Raji (cell line): ENCODE results near the gene PFKFB3.
A peak's percentile ranks its signal among the peaks of the same experiment; 100 is the strongest.

Experiments
- POLR2A ChIP-seq: IDR thresholded peaks from 2 replicates; pipeline ENCODE4 v1.6.1; 2011; ENCODE audit warnings: low read depth, low read length, control low read depth; ENCODE audit not compliant: insufficient read depth

Gene PFKFB3

DNA sequence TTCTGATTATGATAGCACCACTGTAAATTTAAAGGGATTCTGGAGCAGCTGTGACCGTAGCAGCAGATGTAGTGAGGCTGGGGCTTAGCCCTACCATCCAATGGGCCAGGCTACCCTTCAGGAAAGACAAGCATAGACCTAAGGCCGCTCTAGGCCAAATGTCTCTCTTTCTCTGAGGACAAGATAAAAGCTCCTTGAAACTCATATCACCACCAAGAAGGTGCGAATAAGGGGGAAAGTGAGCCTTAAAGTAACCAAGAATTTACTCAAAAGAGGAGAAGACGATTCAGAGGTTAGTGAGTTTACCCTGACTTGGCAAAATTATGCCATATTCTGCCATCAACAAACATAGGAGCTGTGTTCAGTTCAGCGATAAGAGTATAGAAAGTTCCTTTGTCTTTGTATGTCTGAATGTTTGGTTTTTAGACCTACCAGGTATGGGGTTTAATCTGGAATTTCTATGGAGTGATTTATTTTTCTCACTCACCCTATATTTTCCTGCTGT, 79.8 kb downstream of the PFKFB3 start:
- no peak for TF ChIP-seq POLR2A

DNA sequence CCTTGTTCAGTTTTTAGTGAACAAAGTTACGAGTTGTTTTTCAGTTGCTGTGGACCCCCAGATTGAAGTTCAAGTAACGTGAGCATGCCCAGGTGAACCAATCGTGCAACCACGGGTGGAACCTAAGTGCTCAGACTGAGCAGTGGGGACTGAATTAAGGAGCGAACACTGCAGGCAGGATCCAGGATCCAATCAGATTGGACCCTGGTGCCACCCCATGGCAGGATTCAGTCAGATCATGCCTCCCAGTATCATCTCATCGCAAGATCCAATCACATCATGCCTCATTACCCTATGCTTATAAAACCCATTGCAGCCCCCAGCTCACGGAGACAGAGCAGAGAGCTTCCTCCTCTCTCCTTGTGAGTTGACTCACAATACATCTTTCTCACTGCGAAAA, 80.9 kb downstream of the PFKFB3 start:
- no peak for TF ChIP-seq POLR2A

DNA sequence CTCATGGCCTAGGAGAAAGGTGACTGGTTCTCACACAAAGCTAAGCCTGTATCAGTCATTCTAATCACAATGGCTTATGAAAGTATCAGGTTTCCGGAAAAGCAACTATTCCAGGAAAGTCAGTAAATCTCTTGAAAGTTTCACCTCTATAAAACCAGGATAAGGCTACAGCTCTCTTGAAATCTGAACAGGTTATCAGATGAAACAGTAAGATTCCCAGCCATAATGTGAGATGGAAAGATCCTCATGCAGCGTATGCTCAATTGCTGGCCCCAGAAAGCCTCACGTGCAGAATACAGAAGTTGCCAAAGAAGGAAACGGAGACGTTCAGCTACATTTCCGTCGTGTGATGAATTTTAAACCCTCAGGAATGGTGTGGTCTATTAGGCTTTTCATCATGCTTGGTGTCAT, 90.0 kb downstream of the PFKFB3 start:
- TF ChIP-seq POLR2A: no peak

DNA sequence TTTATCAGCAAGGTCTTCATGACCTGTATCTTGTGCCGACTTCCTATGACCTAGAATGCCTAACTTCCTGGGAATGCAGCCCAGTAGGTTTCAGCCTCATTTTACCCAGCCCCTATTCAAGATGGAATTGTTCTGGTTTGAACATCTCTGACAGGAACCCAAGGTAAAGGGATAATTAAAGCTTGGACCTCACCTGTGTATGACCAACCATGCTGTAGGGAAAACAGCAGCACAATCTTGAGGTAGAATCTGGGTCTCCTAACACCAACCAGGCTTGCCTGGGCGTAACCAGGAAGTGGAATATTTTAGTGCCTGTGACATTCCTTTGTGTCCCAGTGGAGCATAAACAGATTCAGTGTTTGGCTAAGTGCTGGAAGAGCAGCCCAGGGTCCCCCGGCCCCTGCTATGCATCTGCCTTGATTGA, 94.1 kb downstream of the PFKFB3 start:
- TF ChIP-seq POLR2A: no peak

DNA sequence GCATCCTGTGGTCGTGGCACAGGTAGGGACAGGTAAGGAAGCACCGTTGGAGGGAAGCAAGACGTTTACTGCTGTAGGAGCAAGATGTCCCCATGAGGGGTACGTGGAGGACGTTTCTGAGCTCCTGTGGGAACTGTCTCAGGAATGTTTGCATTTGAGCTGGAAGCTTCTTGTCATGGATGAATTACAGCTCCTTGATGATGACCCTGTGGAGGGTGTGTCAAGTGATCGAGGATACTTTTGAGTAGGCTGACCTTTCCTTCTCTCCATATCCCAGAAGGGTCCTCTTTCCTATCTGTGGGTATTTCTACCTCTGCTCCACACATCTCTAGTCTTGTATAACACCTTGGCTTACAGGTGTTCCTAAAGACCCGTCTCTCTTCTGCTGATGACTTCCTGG, 94.8 kb downstream of the PFKFB3 start:
- no peak for TF ChIP-seq POLR2A

DNA sequence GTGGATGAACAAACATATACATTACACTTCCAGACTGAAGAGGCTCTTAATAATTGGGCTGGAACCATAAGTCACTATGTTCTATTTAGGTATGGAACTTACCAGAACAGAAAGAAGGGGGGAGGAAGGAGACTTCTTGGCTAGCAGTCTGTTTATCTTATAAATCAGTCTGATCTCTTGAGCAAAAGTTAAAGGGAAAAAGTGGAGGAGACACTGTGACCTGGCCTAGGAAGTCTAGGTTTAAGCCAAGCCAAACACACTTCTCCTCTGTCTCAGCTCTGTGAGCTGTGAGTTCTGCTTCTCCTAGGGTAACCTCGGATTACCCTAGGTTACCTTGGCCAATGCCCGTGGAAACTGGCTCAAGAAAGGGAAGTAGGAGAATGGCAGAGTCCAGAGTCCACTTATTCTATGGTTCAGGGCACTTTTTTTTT, 95.2 kb downstream of the PFKFB3 start:
- TF ChIP-seq POLR2A: no peak

DNA sequence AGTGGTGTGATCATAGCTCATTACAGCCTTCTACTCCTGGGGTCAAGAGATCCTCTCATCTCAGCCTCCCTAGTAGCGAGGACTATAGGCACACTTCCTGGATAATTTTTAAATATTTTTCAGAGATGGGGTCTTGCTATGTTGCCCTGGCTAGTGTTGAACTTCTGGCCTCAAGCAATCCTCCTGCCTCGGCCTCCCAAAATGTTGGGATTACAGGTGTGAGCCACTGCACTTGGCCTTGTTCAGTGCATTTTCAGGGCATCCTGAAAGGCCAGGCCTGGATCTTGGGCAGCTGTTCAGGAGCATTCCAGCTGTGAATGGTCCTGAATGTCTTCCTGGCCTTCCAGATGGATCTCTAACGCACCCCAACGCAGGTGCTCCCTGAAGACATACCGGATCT, 95.7 kb downstream of the PFKFB3 start:
- TF ChIP-seq POLR2A: no peak

DNA sequence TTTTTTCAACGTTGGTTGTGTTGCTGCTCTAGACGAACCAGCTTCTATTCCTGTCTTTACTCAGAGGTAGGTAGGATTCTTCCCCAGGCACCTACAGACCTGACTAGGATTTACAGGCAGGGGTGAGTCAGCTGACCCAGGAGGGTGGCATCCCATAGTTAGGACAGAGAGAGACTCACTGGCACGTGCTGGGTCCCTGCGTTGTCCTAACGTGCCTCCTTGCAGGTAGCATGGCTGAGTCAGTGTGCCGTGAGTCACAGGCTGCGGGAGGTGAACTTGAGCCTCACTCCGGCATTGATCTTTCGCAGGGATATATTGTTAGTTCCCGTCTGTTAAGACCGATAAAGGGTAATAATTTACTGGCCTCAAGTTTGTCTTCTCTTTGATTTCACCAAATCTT, 96.5 kb downstream of the PFKFB3 start:
- TF ChIP-seq POLR2A: no peak

DNA sequence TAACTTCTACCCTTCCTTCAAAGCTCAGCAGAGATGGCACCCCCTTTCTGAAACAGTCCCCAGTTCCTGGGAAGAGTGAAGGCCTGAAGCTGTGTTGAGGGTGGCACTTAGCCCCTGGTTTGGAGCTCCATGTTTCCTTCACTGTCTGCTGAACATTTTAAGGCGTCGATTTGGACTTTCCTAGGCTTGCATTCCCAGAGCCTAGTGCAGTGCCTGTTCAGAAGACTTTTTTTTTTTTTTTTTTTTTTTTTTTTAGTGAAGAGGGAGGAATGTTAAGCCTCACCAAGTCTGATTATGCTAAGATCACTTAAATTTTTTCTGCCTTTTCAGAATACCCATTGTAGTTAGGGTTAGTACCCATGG, 97.0 kb downstream of the PFKFB3 start:
- TF ChIP-seq POLR2A: no peak

DNA sequence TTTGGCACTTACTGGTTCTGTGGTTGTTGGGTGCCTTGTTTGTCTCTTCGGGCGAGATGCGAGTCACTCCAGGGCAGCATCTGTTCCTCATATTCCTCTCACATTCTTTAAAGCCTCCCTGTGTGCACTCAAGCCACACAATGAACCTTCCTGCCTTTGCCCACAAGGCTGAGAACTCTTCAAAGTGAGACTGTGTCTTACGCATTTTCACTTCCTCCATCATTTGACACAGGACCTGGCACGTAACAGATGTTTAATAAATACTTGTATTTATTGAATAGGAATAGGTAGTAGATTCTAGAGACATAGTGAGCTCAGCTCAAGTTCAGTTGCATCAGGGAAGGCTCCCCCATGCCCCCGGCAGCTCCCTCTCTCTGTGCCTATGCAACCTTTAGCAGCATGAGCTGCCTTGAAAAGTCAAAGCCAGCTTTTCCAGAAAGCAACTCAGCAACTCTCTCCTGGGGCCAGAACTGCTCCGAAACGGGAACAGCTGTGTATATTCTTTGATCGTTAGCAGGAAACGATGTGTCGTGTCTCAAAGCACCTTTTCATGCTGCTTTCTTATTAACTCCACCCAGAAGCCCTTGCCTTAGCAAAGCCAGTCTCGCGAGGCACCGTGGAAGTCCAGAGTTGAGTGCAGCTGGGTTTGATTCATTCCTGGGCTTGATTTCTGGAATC, 97.5 kb downstream of the PFKFB3 start:
- 0 out of 2 replicates have a peak, but pooled peaks have one; percentile 14 for TF ChIP-seq POLR2A

DNA sequence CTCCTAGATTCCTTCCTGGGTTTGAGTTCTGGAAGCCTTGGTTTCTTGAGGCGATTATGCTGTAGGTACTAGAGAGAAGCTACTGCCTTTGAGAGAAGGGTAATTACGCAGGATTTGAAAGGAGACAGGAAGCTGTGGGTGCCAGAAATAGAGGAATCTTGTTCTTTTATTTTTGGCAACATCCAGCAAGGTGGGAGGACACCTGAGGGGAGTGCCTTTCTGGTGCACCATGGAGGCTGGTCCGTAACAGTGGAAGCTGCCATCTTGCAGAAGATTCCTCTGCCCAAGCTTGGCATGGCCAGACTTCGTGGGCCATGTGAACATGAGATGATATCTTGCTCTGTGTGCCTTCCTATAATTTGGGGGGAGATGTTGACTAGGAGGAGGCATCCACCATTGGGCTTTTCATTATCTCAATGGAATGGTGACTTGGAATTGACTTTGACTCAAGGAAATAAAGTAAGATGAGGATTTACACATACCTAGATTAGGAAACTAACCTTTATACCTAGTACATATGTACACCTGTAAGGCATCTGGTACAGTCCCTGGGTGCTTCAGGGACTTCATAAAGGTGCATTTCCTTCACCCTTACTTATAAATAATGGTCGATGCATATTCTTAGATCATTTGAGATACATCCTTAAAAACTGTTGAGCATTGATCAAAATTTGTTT, 98.2 kb downstream of the PFKFB3 start:
- TF ChIP-seq POLR2A: no peak

DNA sequence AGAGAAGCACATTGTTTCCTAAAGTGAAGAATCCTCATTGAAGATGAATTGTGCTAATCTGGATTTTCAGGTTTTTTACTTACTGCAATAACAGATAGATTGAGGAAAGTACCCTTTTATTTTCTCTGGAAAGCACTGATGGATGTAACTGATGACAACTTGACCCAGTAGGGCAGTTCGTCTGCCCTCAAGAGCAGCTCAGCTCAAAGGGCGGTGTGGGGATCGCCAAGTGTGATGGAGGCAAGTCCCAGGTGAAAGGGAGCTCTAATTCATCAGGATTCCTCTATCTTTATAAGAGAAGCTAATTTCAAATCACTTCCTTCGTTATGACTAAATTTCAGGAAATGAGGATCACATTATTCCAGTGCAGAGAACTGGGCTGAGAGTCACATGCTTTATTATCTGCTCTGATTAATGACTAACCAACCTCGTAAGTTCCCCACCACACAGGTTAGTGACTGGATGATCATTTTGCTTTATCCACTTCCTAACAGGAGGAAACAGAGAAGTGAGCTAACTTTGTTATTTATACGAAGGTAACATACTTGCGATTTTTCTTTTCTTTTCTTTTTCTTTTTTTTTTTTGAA, 98.8 kb downstream of the PFKFB3 start:
- no peak for TF ChIP-seq POLR2A
